ENCODE measurements around the gene PLEKHA5. TPM values are rescaled to one million over a fixed set of nuclear protein-coding genes. Genes with fewer than 3 reads are reported as not detected.

The PLEKHA5 gene
- total RNA-seq, 6 experiments from 2014 or later, result 15.7 to 22.6 (median 18.6) TPM

DNA sequence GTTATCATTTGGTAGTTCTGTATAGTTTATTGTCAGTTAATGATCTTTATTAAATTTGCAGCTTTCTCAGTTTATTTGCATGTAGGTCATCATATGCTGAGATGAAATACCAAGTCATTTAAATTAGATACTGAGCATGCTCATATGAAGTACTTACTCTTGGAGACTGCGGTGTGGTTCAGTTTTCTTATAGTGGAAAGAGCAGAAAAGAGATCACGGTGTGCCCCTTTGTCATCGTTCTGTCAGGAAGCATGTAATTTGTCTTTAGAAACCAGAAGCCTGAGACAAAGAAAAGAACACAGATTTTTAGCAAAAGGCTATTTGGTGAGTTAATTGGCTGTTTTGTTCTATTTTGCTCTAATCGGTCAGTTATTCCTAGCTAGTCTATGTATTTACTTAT, 75.6 kb downstream of the PLEKHA5 start:
- Mint-ChIP-seq H3K36me3 (ENCODE audit: low read depth) (peaks cover 14% of the 10 kb centered on the region), H3K4me3 (no peak overlapping the region), H3K4me1 (ENCODE audit: low read depth) (peaks cover 36% of the 10 kb centered on the region), H3K27me3 (ENCODE audit: insufficient read depth) (no peaks in the 10 kb centered on the region), H3K27ac (peak overlapping the region; percentile 9; the same call in 1 of the 2 replicates), H3K9me3 (peaks cover 11% of the 10 kb centered on the region; the same call in 1 of the 2 replicates)
- no peak for DNase-seq
- TF ChIP-seq CTCF (IDR thresholded peaks at IDR 0.05), result no peak

DNA sequence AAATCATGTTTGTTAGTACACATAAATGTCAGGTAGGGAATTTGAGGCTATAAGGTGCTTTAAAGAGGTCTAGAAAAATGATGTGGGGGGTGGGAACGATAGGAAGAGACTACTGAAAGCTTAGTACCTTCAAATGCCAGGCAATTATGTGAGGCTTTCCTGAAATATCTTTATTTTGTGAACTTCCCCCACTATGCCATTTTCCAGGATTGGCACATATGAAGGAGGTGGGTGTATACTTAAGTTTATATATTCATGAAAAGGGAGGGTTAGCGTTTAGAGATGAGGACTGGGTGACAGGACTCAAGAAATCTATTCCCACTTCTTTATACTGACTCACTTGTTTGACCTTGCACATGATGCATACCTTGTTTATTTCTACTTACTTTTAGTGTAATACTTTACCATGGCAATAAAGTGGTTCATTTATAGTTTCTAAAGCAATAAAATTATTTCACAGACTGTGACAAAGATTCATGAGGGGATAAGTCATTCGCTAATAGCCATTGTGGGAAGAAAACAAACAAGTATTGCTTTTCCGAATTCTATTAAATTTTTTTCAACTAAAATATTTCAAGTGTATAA, 77.1 kb downstream of the PLEKHA5 start:
- Mint-ChIP-seq H3K4me1 (ENCODE audit: low read depth) (peaks cover 36% of the 10 kb centered on the region), H3K36me3 (ENCODE audit: low read depth) (peaks cover 19% of the 10 kb centered on the region), H3K4me3 (no peak overlapping the region), H3K27ac (0 out of 2 replicates have a peak overlapping the region, but pooled peaks have one; percentile 15), H3K27me3 (ENCODE audit: insufficient read depth) (peaks cover 2% of the 10 kb centered on the region; the same call in 1 of the 2 replicates), H3K9me3 (peaks cover 11% of the 10 kb centered on the region; the same call in 1 of the 2 replicates)
- no peak for DNase-seq
- no peak for TF ChIP-seq CTCF (IDR thresholded peaks at IDR 0.05)

GRCh38 chr12:19208456-19208855, 78.9 kb downstream of the PLEKHA5 start:
- no peak for DNase-seq
- Mint-ChIP-seq H3K9me3 (peaks cover 11% of the 10 kb centered on the region; the same call in 1 of the 2 replicates), H3K4me3 (peak overlapping the region; percentile 29; the same call in 1 of the 2 replicates), H3K4me1 (ENCODE audit: low read depth) (peaks cover 36% of the 10 kb centered on the region), H3K27ac (peak overlapping the region; percentile 5; the same call in 1 of the 2 replicates), H3K27me3 (ENCODE audit: insufficient read depth) (peaks cover 2% of the 10 kb centered on the region; the same call in 1 of the 2 replicates), H3K36me3 (ENCODE audit: low read depth) (peaks cover 19% of the 10 kb centered on the region)
- no peak for TF ChIP-seq CTCF (IDR thresholded peaks at IDR 0.05)

DNA sequence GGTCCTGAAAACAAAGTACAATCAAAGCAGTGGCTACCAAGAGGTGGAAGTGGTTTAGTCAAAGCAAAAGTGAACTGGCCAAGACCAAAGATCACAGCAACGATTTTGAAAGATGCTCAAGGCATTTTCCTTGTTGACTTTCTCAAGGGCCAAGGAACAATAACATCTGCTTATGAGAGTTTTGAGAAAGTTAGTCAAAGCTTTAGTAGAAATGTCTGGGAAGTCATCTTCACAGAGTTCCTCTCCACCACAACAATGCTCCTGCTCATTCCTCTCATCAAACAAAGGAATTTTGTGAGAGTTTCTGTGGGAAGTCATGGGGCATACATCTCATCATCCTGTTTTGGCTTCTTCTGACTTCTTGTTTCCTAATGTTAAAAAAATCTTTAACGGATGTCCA, 80.1 kb downstream of the PLEKHA5 start:
- H3K4me3 Mint-ChIP-seq, result no peak overlapping the region
- no peak overlapping the region for H3K27ac Mint-ChIP-seq
- no peak for DNase-seq
- peaks cover 2% of the 10 kb centered on the region; the same call in 1 of the 2 replicates for H3K27me3 Mint-ChIP-seq (ENCODE audit: insufficient read depth)
- peaks cover 11% of the 10 kb centered on the region; the same call in 1 of the 2 replicates for H3K9me3 Mint-ChIP-seq
- H3K4me1 Mint-ChIP-seq (ENCODE audit: low read depth), result peaks cover 36% of the 10 kb centered on the region
- H3K36me3 Mint-ChIP-seq (ENCODE audit: low read depth), result peaks cover 19% of the 10 kb centered on the region
- no peak for TF ChIP-seq CTCF (IDR thresholded peaks at IDR 0.05)

DNA sequence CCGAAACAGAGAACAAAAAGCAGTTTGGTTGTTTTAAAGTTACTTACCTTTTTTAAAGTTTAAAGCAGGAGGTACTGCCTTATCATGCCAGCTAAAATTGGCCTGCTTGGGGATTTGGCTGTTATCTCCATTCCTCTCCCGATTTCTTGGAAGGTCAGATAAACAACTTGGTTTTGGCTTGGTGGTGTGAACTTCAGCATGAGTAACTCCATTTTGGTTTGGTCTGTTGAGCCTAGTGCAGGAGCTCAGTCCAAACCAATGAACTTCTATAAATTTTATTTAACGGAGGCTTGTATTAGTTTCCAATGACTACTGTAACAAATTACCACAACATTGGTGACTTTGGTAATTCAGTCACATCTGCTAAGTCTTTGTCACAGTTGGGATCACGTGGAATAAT, 82.3 kb downstream of the PLEKHA5 start:
- Mint-ChIP-seq H3K4me1 (ENCODE audit: low read depth) (peaks cover 22% of the 10 kb centered on the region), H3K27me3 (ENCODE audit: insufficient read depth) (peaks cover 2% of the 10 kb centered on the region; the same call in 1 of the 2 replicates), H3K27ac (no peak overlapping the region), H3K4me3 (no peak overlapping the region), H3K36me3 (ENCODE audit: low read depth) (peaks cover 19% of the 10 kb centered on the region), H3K9me3 (peaks cover 11% of the 10 kb centered on the region; the same call in 1 of the 2 replicates)
- no peak for TF ChIP-seq CTCF (IDR thresholded peaks at IDR 0.05)
- DNase-seq, result no peak

All from HFFc6 (cell line).